Duodenal mucosa (tissue), 2 donors: ENCODE data around the gene ATRAID.

Source experiments
- H3K27ac ChIP-seq: one replicate; pipeline ENCODE4 v1.7.0; 2013; ENCODE audit warnings: low read depth, low read length
- H3K27me3 ChIP-seq, 2 donors: one replicate each; pipeline ENCODE4 v1.7.0; 2013; ENCODE audit warnings: low read length in 2 of 2, control low read depth in 1 of 2; ENCODE audit not compliant: insufficient read depth in 2 of 2, control insufficient read depth in 1 of 2
- H3K36me3 ChIP-seq, 2 donors: one replicate each; pipeline ENCODE4 v1.7.0; 2013; ENCODE audit warnings: low read length in 2 of 2, control low read depth in 1 of 2; ENCODE audit not compliant: insufficient read depth in 2 of 2, control insufficient read depth in 1 of 2
- H3K4me1 ChIP-seq, 2 donors: one replicate each; pipeline ENCODE4 v1.7.0; 2013; ENCODE audit warnings: low read length in 2 of 2, control low read depth in 1 of 2; ENCODE audit not compliant: insufficient read depth in 2 of 2, control insufficient read depth in 1 of 2
- H3K4me3 ChIP-seq, 2 donors: one replicate each; pipeline ENCODE4 v1.7.0; 2013; ENCODE audit warnings: low read length in 2 of 2, low read depth in 1 of 2
- H3K9ac ChIP-seq, 2 donors: one replicate each; pipeline ENCODE4 v1.7.0; 2013; ENCODE audit warnings: low read length in 2 of 2, low read depth in 1 of 2
- H3K9me3 ChIP-seq, 2 donors: one replicate each; pipeline ENCODE4 v1.7.0; 2013; ENCODE audit warnings: low read length in 2 of 2, control low read depth in 1 of 2; ENCODE audit not compliant: control insufficient read depth in 1 of 2

ATRAID gene

GRCh38 chr2:27249159-27249890, 37.5 kb downstream of the ATRAID start:
- Histone ChIP-seq H3K36me3 (peaks cover 4 to 7% of the 10 kb centered on the region in 2 donors), H3K4me3 (no peak overlapping the region), H3K27me3 (peaks cover 11 to 18% of the 10 kb centered on the region in 2 donors), H3K27ac (no peak overlapping the region), H3K4me1 (no peaks in the 10 kb centered on the region), H3K9me3 (no peaks in the 10 kb centered on the region), H3K9ac (no peak overlapping the region)

- H3K27me3 ChIP-seq: peaks cover 16 to 23% of the 10 kb centered on the region in 2 donors
Measured at GRCh38 chr2:27249891-27250651, 38.2 kb downstream of the ATRAID start.

GRCh38 chr2:27250652-27251379, 39.0 kb downstream of the ATRAID start:
- H3K9ac ChIP-seq: no peak overlapping the region
- no peaks in the 10 kb centered on the region for H3K9me3 ChIP-seq
- peaks cover 18 to 30% of the 10 kb centered on the region in 2 donors for H3K27me3 ChIP-seq
- H3K36me3 ChIP-seq: no peaks in the 10 kb centered on the region
- H3K4me3 ChIP-seq: no peak overlapping the region
- H3K27ac ChIP-seq: no peak overlapping the region
- no peaks in the 10 kb centered on the region for H3K4me1 ChIP-seq

More at GRCh38 chr2:27249891-27250651, 38.2 kb downstream of the ATRAID start:
- Histone ChIP-seq H3K36me3 (peaks cover 0 to 4% of the 10 kb centered on the region in 2 donors), H3K9me3 (no peaks in the 10 kb centered on the region), H3K9ac (no peak overlapping the region), H3K4me3 (no peak overlapping the region), H3K4me1 (no peaks in the 10 kb centered on the region), H3K27ac (no peak overlapping the region)

- peaks cover 27 to 40% of the 10 kb centered on the region in 2 donors for H3K27me3 ChIP-seq
- no peak overlapping the region for H3K9ac ChIP-seq
- no peaks in the 10 kb centered on the region for H3K9me3 ChIP-seq
- H3K4me1 ChIP-seq: no peaks in the 10 kb centered on the region
- H3K36me3 ChIP-seq: no peaks in the 10 kb centered on the region
- no peak overlapping the region for H3K27ac ChIP-seq
- no peak overlapping the region for H3K4me3 ChIP-seq
Measured at GRCh38 chr2:27251766-27252165, 39.9 kb downstream of the ATRAID start.

GRCh38 chr2:27255187-27255586, 43.3 kb downstream of the ATRAID start:
- Histone ChIP-seq H3K9ac (no peak overlapping the region), H3K27ac (no peak overlapping the region), H3K36me3 (no peaks in the 10 kb centered on the region), H3K4me1 (no peaks in the 10 kb centered on the region), H3K9me3 (no peaks in the 10 kb centered on the region), H3K4me3 (no peak overlapping the region), H3K27me3 (peaks cover 44 to 55% of the 10 kb centered on the region in 2 donors)

GRCh38 chr2:27255660-27256059, 43.8 kb downstream of the ATRAID start:
- H3K4me1 ChIP-seq: no peaks in the 10 kb centered on the region
- H3K27ac ChIP-seq: no peak overlapping the region
- no peak overlapping the region for H3K9ac ChIP-seq
- H3K27me3 ChIP-seq: peaks cover 49 to 60% of the 10 kb centered on the region in 2 donors
- no peaks in the 10 kb centered on the region for H3K9me3 ChIP-seq
- H3K36me3 ChIP-seq: no peaks in the 10 kb centered on the region
- no peak overlapping the region for H3K4me3 ChIP-seq

GRCh38 chr2:27256855-27257454, 45.1 kb downstream of the ATRAID start:
- H3K9ac ChIP-seq: no peak overlapping the region
- H3K36me3 ChIP-seq: no peaks in the 10 kb centered on the region
- peaks cover 0 to 3% of the 10 kb centered on the region in 2 donors for H3K4me1 ChIP-seq
- no peak overlapping the region for H3K27ac ChIP-seq
- H3K9me3 ChIP-seq: no peaks in the 10 kb centered on the region
- no peak overlapping the region for H3K4me3 ChIP-seq
- H3K27me3 ChIP-seq: peaks cover 55 to 70% of the 10 kb centered on the region in 2 donors

- no peak overlapping the region for H3K27ac ChIP-seq
- peaks cover 61 to 72% of the 10 kb centered on the region in 2 donors for H3K27me3 ChIP-seq
- no peak overlapping the region for H3K4me3 ChIP-seq
- H3K9me3 ChIP-seq: no peaks in the 10 kb centered on the region
- H3K9ac ChIP-seq: no peak overlapping the region
- no peaks in the 10 kb centered on the region for H3K36me3 ChIP-seq
- peaks cover 0 to 8% of the 10 kb centered on the region in 2 donors for H3K4me1 ChIP-seq
Measured at GRCh38 chr2:27258051-27258450, 46.2 kb downstream of the ATRAID start.

- Histone ChIP-seq H3K9ac (no peak overlapping the region), H3K4me1 (peaks cover 14 to 25% of the 10 kb centered on the region in 2 donors), H3K27ac (no peak overlapping the region), H3K36me3 (no peaks in the 10 kb centered on the region), H3K27me3 (peaks cover 69 to 80% of the 10 kb centered on the region in 2 donors), H3K4me3 (no peak overlapping the region), H3K9me3 (no peaks in the 10 kb centered on the region)
Measured at GRCh38 chr2:27261241-27261925, 49.5 kb downstream of the ATRAID start.
